Lung (tissue), 12 donors: Measurements from ENCODE around the gene JUN. TPM values are rescaled to one million over a fixed set of nuclear protein-coding genes. Genes with fewer than 3 reads are reported as not detected.

Source experiments
- ATAC-seq: fragments of 200-7000 bp; cut with Tn5 transposase; one replicate; pipeline ENCODE4 v1.9.1; 2020; ENCODE audit warnings: moderate number of reproducible peaks; ENCODE audit not compliant: insufficient read depth, low FRiP score
- DNase-seq, 3 donors: peaks; one replicate each; pipeline ENCODE4 v3.0.0-alpha.2; 2013 to 2017
- H3K27ac ChIP-seq, 2 donors: one replicate each; pipeline ENCODE4 v1.5.1; 2013; ENCODE audit warnings: mild to moderate bottlenecking in 2 of 2, moderate library complexity in 2 of 2, control low read depth in 1 of 2, inconsistent platforms in 1 of 2, low read depth in 1 of 2, low read length in 1 of 2
- H3K27me3 ChIP-seq, 3 donors: one replicate each; pipeline ENCODE4 v1.5.1; 2013; ENCODE audit warnings: low read length in 2 of 3; ENCODE audit not compliant: control insufficient read depth in 3 of 3, insufficient read depth in 3 of 3
- H3K36me3 ChIP-seq, 4 donors: one replicate each; pipeline ENCODE4 v1.5.1; 2013; ENCODE audit warnings: low read length in 4 of 4, mild to moderate bottlenecking in 1 of 4, moderate library complexity in 1 of 4; ENCODE audit not compliant: control insufficient read depth in 4 of 4, insufficient read depth in 4 of 4
- H3K4me1 ChIP-seq, 5 donors: one replicate each; pipeline ENCODE4 v1.5.1; 2013; ENCODE audit warnings: low read length in 5 of 5, mild to moderate bottlenecking in 2 of 5, moderate library complexity in 1 of 5; ENCODE audit not compliant: control insufficient read depth in 5 of 5, insufficient read depth in 5 of 5
- H3K4me3 ChIP-seq: one replicate; pipeline ENCODE4 v1.5.1; 2013; ENCODE audit warnings: mild to moderate bottlenecking, control low read depth, moderate library complexity
- H3K9ac ChIP-seq, 2 donors: one replicate each; pipeline ENCODE4 v1.5.1; 2013; ENCODE audit warnings: low read length in 2 of 2, control low read depth in 1 of 2; ENCODE audit not compliant: insufficient read depth in 1 of 2
- H3K9me3 ChIP-seq, 4 donors: one replicate each; pipeline ENCODE4 v1.5.1; 2013; ENCODE audit warnings: low read length in 3 of 4, mild to moderate bottlenecking in 1 of 4, moderate library complexity in 1 of 4; ENCODE audit not compliant: control insufficient read depth in 4 of 4, insufficient read depth in 3 of 4
- WGBS, 2 donors: extraction: QIAGEN DNeasy Blood & Tissue Kit; methylation state at CpG; one replicate each; pipeline ENCODE4 v1.1.7; 2013; 5-methylcytosine and 5-hydroxymethylcytosine counted together
- polyA plus RNA-seq, 2 donors: library from polyadenylated mRNA; stranded (reverse); fragments of 200-250 nt; gene quantifications; one replicate each; pipeline ENCODE4 v1.2.1, GENCODE V29; 2013
- total RNA-seq, 2 donors: library from RNA; depleted of rRNA in 1 of 2; stranded (reverse); fragments of >200 nt in 1 of 2; gene quantifications; one replicate each; pipeline ENCODE4 v1.2.1, GENCODE V29; 2014 to 2021
- TF ChIP-seq, protein P1 (sequence below): IDR thresholded peaks from 2 replicates; pipeline ENCODE4 v1.5.1; 2012; ENCODE audit warnings: mild to moderate bottlenecking; ENCODE audit errors: control extremely low read depth, extremely low read depth
- donor health status: control.
- donor health status: control.
- donor health status: Bipolar disorder and iron deficiency.
- donor health status: healthy.
- donor health status: DM: yes; HTN: yes; CAD: no.

JUN gene
- total and polyA plus RNA-seq, 4 donors, result 78.1 to 584 (median 142) TPM

DNA sequence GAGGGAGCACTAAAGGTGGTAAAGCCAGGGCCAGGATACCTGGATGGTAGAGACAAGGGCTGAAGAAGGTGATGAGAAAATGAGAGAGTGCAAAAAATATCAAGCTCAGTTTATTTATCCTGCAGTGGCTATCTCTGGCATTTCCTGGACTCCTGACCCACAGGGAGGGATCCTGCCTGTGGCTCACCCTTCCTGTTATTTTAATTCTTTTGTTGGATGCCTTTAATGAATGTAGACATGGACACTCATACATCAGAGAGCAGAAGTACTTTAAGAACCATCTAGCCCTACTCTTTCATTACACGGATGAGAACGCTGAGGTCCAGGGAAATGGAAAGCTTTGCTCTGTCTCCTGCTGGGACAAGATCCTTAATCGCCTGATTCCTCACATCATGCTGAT, 20.6 kb downstream of the JUN start:
- TF ChIP-seq, protein P1, sequence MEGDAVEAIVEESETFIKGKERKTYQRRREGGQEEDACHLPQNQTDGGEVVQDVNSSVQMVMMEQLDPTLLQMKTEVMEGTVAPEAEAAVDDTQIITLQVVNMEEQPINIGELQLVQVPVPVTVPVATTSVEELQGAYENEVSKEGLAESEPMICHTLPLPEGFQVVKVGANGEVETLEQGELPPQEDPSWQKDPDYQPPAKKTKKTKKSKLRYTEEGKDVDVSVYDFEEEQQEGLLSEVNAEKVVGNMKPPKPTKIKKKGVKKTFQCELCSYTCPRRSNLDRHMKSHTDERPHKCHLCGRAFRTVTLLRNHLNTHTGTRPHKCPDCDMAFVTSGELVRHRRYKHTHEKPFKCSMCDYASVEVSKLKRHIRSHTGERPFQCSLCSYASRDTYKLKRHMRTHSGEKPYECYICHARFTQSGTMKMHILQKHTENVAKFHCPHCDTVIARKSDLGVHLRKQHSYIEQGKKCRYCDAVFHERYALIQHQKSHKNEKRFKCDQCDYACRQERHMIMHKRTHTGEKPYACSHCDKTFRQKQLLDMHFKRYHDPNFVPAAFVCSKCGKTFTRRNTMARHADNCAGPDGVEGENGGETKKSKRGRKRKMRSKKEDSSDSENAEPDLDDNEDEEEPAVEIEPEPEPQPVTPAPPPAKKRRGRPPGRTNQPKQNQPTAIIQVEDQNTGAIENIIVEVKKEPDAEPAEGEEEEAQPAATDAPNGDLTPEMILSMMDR, result no peak
- DNase-seq (no peak), ATAC-seq (no peak)
- H3K9me3 ChIP-seq, result peaks cover 0 to 2% (median 0%) of the 10 kb centered on the region in 4 donors
- H3K4me1 ChIP-seq, result peaks cover 0 to 4% (median 0%) of the 10 kb centered on the region in 5 donors
- WGBS, 2 donors, result 71 to 86% methylated on average over 3 of the region's 3 CpGs
- H3K9ac ChIP-seq, result no peak overlapping the region
- H3K27me3 ChIP-seq, result no peaks in the 10 kb centered on the region
- H3K4me3 ChIP-seq, result no peak overlapping the region
- no peaks in the 10 kb centered on the region for H3K36me3 ChIP-seq
- H3K27ac ChIP-seq, result peak overlapping the region in 1 of 2 donors; percentile 56

DNA sequence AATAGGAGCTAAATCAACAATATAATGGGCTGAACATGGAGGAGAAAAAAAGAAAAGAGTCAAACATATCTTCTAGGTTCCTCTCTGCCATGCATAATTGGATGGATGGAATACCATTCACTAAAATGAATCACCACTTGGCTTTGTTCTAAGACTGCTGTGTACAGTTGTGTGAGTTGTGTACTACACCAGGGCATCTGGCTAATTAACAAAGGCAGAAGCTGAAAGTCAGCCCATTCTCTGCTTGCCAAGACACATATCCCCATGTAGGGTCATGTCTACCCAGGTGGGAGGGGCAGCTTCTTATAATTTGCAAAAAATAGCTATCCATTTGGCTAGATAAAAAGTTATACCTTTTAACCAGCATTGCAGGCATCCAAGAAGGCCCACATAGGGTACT, 21.0 kb downstream of the JUN start:
- Histone ChIP-seq H3K4me1 (peaks cover 0 to 4% (median 0%) of the 10 kb centered on the region in 5 donors), H3K27ac (peak overlapping the region in 1 of 2 donors; percentile 56), H3K4me3 (no peak overlapping the region), H3K9ac (no peak overlapping the region), H3K36me3 (no peaks in the 10 kb centered on the region), H3K9me3 (no peaks in the 10 kb centered on the region), H3K27me3 (no peaks in the 10 kb centered on the region)
- no peak for DNase-seq
- no peak for ATAC-seq
- TF ChIP-seq, protein P1, result no peak

DNA sequence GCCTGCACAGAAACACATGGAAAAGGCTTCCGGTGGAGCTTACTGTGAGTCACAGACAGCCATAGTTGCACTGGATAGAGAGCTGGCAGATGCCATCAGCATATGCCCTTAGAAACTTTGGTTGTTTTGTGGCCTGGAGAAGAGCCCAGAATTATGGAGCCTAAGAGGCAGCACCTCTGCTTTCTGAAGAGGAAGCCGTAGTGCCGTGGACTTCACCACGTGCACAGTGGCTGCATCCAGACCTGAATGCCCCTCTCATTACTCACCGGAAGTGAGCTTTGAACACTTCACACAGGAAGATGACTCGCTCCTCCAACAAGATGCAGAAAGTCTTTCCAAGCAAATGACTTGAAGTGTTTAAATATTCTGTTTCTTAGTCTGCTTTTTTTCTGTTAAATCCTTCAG, 28.4 kb downstream of the JUN start:
- DNase-seq (peak in 1 of 3 donors; percentile 42), ATAC-seq (peak; percentile 82)
- Histone ChIP-seq H3K9me3 (no peaks in the 10 kb centered on the region), H3K27me3 (no peaks in the 10 kb centered on the region), H3K36me3 (no peaks in the 10 kb centered on the region), H3K27ac (peak overlapping the region; percentile 85 to 89), H3K4me1 (peaks cover 0 to 17% (median 7%) of the 10 kb centered on the region in 5 donors), H3K4me3 (no peak overlapping the region), H3K9ac (no peak overlapping the region)
- WGBS, 2 donors, result 2 to 5% methylated on average over 6 of the region's 6 CpGs
- TF ChIP-seq, protein P1, result no peak

DNA sequence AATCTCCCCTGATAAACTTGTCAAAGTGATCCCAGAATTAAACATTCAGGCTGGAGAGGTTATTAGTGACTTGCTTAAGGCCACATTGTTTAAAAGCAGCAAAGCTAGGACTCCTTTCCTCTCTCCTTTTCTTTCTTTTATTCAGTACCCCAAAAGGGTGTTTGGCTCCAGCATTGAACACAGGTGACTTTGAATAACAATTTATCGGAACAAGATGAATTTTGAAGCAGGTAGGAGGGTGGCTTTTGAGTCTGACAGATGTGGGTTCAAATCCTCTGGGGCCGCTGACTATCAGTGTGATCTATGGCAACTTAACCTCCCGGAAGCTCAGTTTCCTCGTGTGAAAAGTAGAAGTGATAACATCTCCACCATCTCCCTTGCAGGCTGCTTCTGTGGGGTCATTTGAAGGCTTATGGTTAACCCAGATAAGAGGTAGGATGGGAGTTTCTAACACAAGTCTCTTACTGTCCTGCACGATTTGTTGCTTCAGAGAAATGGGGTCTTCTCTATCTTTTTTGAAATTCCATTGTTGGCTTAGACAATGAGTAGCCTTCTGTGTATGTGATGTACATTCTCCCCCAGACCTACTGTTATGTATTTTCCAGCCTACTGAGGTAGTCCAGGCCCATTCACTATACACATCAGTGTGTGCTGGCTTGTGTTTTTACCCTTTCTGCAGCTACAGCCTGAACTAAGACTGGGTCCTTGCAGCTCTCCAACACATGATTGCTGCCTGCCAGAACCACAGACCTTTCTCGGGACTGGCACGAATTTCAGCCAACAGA, 29.0 kb downstream of the JUN start:
- no peak for ATAC-seq
- no peak for DNase-seq
- Histone ChIP-seq H3K27ac (peak overlapping the region; percentile 85 to 89), H3K9ac (no peak overlapping the region), H3K9me3 (no peaks in the 10 kb centered on the region), H3K4me1 (peaks cover 0 to 17% (median 7%) of the 10 kb centered on the region in 5 donors), H3K4me3 (no peak overlapping the region), H3K36me3 (no peaks in the 10 kb centered on the region), H3K27me3 (no peaks in the 10 kb centered on the region)
- TF ChIP-seq, protein P1, result no peak
- WGBS, 2 donors, result 35 to 45% methylated on average over 7 of the region's 7 CpGs
